H1 (cell line): Measurements from ENCODE around the gene STARD7. TPM values are rescaled to one million over a fixed set of nuclear protein-coding genes. Genes with fewer than 3 reads are reported as not detected.

ENCODE experiments used
- CTCF ChIA-PET: fragments of 300-600 bp; sonication (Branson Sonifier 250); formaldehyde crosslinking; loops from one replicate; lab custom pipeline; 2021; ENCODE audit not compliant: partially characterized antibody; lab: Charles Lee
- POLR2A ChIA-PET: fragments of 300-600 bp; sonication (Branson Sonifier 250); formaldehyde crosslinking; loops from one replicate; lab custom pipeline; 2021; ENCODE audit warnings: inconsistent platforms; ENCODE audit not compliant: partially characterized antibody; lab: Charles Lee
- DNase-seq, 2 experiments: peaks; one replicate each; pipeline versions ENCODE4 v3.0.0 to v3.0.0-alpha.2; 2010 to 2022; ENCODE audit warnings: low spot score in 2 of 2, low read depth in 1 of 2, mixed read lengths in 1 of 2
- FAIRE-seq: peaks from 2 replicates; lab custom pipeline; 2011; peaks lifted over from hg19 to GRCh38; lab: Jason Lieb, UNC
- H2AFZ ChIP-seq: 2 replicates; pipeline ENCODE4 v1.8.1; 2012; ENCODE audit warnings: low read length, inconsistent platforms
- H2AK5ac ChIP-seq: 2 replicates; pipeline ENCODE4 v1.6.1; 2013; ENCODE audit warnings: low read depth, low read length
- H2BK120ac ChIP-seq: replicated peaks from 2 replicates; pipeline ENCODE3; 2013; ENCODE audit warnings: low read depth, low read length, inconsistent platforms
- H2BK12ac ChIP-seq: 2 replicates; pipeline ENCODE4 v1.6.1; 2013; ENCODE audit warnings: low read depth, low read length
- H2BK15ac ChIP-seq: 2 replicates; pipeline ENCODE4 v1.6.1; 2013; ENCODE audit warnings: low read length
- H2BK20ac ChIP-seq: 2 replicates; pipeline ENCODE4 v1.6.1; 2013; ENCODE audit warnings: low read length
- H2BK5ac ChIP-seq: 2 replicates; pipeline ENCODE4 v1.6.1; 2013; ENCODE audit warnings: low read depth, low read length
- H3K14ac ChIP-seq: 2 replicates; pipeline ENCODE4 v1.6.1; 2013; ENCODE audit warnings: inconsistent platforms; ENCODE audit not compliant: insufficient read length
- H3K18ac ChIP-seq: 2 replicates; pipeline ENCODE4 v1.6.1; 2013; ENCODE audit warnings: low read length; ENCODE audit errors: extremely low read depth
- H3K23ac ChIP-seq: 2 replicates; pipeline ENCODE4 v1.6.1; 2013; ENCODE audit warnings: inconsistent platforms; ENCODE audit not compliant: insufficient read length
- H3K23me2 ChIP-seq: 2 replicates; pipeline ENCODE4 v1.6.1; 2013; ENCODE audit warnings: low read depth, low read length
- H3K27ac ChIP-seq: 2 replicates; pipeline ENCODE4 v1.6.1; 2011; ENCODE audit warnings: low read depth, low read length, inconsistent platforms
- H3K27me3 ChIP-seq, 4 experiments: replicated peaks in 1 of 4; 1 replicate in 1 of 4; 2 replicates in 3 of 4; pipeline versions ENCODE4 v1.6.1 to v1.8.1; 2011 to 2013; ENCODE audit warnings: low read length in 3 of 4, mild to moderate bottlenecking in 3 of 4, inconsistent platforms in 2 of 4, mixed read lengths in 2 of 4, moderate library complexity in 1 of 4; ENCODE audit not compliant: control insufficient read depth in 3 of 4, insufficient read depth in 3 of 4; ENCODE audit errors: extremely low read depth in 1 of 4
- H3K36me3 ChIP-seq, 4 experiments: 2 replicates each; pipeline versions ENCODE4 v1.6.1 to v1.8.1; 2011 to 2013; ENCODE audit warnings: mild to moderate bottlenecking in 4 of 4, low read length in 3 of 4, moderate library complexity in 2 of 4, control low read depth in 1 of 4, inconsistent platforms in 1 of 4; ENCODE audit not compliant: insufficient read depth in 4 of 4, control insufficient read depth in 2 of 4
- H3K4ac ChIP-seq: replicated peaks from 2 replicates; pipeline ENCODE3; 2013; ENCODE audit warnings: low read length, low read depth, mixed read lengths, inconsistent platforms; ENCODE audit not compliant: insufficient read length
- H3K4me1 ChIP-seq, 4 experiments: replicated peaks in 1 of 4; 1 replicate in 1 of 4; 2 replicates in 3 of 4; pipeline versions ENCODE4 v1.6.1 to v1.8.1; 2011 to 2013; ENCODE audit warnings: low read length in 3 of 4, inconsistent platforms in 2 of 4, mixed read lengths in 1 of 4; ENCODE audit not compliant: insufficient read depth in 4 of 4, control insufficient read depth in 3 of 4
- H3K4me2 ChIP-seq, 2 experiments: 2 replicates each; pipeline versions ENCODE4 v1.6.1 to v1.8.1; 2011 to 2013; ENCODE audit warnings: low read depth in 2 of 2, low read length in 2 of 2, control low read depth in 1 of 2, inconsistent platforms in 1 of 2, mild to moderate bottlenecking in 1 of 2; ENCODE audit not compliant: insufficient read depth in 1 of 2
- H3K4me3 ChIP-seq, 4 experiments: fragments of 200-600, 300-600 bp in 1 of 4; sonication (generic), shearing (Covaris generic), sonication (Bioruptor Twin) in 1 of 4; 2 replicates each; pipeline versions ENCODE4 v1.5.1 to v1.8.1; 2011 to 2016; ENCODE audit warnings: low read length in 4 of 4, low read depth in 3 of 4, control low read depth in 2 of 4, inconsistent platforms in 2 of 4, mild to moderate bottlenecking in 2 of 4, mixed read lengths in 1 of 4, moderate library complexity in 1 of 4; ENCODE audit not compliant: insufficient read depth in 2 of 4; ENCODE audit errors: extremely low read depth in 1 of 4
- H3K56ac ChIP-seq: replicated peaks from 2 replicates; pipeline ENCODE3; 2013; ENCODE audit warnings: low read depth, mild to moderate bottlenecking, mixed read lengths, low read length, inconsistent platforms; ENCODE audit not compliant: insufficient read length
- H3K79me1 ChIP-seq: 2 replicates; pipeline ENCODE4 v1.6.1; 2013; ENCODE audit warnings: low read depth, low read length, control low read depth
- H3K79me2 ChIP-seq, 2 experiments: 2 replicates each; pipeline versions ENCODE4 v1.6.1 to v1.8.1; 2012 to 2013; ENCODE audit warnings: low read length in 2 of 2, mild to moderate bottlenecking in 2 of 2, inconsistent platforms in 1 of 2; ENCODE audit not compliant: insufficient read depth in 2 of 2, control insufficient read depth in 1 of 2
- H3K9ac ChIP-seq, 4 experiments: replicated peaks in 1 of 4; 1 replicate in 1 of 4; 2 replicates in 3 of 4; pipeline versions ENCODE4 v1.6.1 to v1.8.1; 2011 to 2013; ENCODE audit warnings: low read depth in 3 of 4, low read length in 3 of 4, control low read depth in 2 of 4, mild to moderate bottlenecking in 2 of 4, moderate library complexity in 2 of 4, inconsistent platforms in 1 of 4; ENCODE audit errors: extremely low read depth in 1 of 4
- H3K9me3 ChIP-seq, 2 experiments: 2 replicates each; pipeline versions ENCODE4 v1.6.1 to v1.8.1; 2012 to 2013; ENCODE audit warnings: mild to moderate bottlenecking in 2 of 2, moderate library complexity in 2 of 2, control low read depth in 1 of 2, inconsistent platforms in 1 of 2, low read depth in 1 of 2, low read length in 1 of 2, mixed read lengths in 1 of 2; ENCODE audit not compliant: insufficient read depth in 2 of 2
- H4K20me1 ChIP-seq, 2 experiments: replicated peaks in 1 of 2; 2 replicates each; pipeline versions ENCODE3 to v1.8.1; 2011 to 2013; ENCODE audit warnings: inconsistent platforms in 2 of 2, low read length in 2 of 2, mild to moderate bottlenecking in 1 of 2; ENCODE audit not compliant: insufficient read depth in 2 of 2, control insufficient read depth in 1 of 2
- H4K5ac ChIP-seq: 2 replicates; pipeline ENCODE4 v1.6.1; 2013; ENCODE audit warnings: low read length, low read depth, mixed read lengths, inconsistent platforms; ENCODE audit not compliant: insufficient read length
- H4K8ac ChIP-seq: 2 replicates; pipeline ENCODE4 v1.8.0; 2013; ENCODE audit warnings: mild to moderate bottlenecking, moderate library complexity, low read length, inconsistent platforms; ENCODE audit not compliant: insufficient read depth; ENCODE audit errors: extremely low read depth
- H4K91ac ChIP-seq: replicated peaks from 2 replicates; pipeline ENCODE3; 2013; ENCODE audit warnings: low read length, mixed read lengths, inconsistent platforms; ENCODE audit not compliant: insufficient read length
- ASH2L ChIP-seq: fragments of 200-600, 300-600 bp; sonication (generic); IDR thresholded peaks from one replicate; pipeline ENCODE4 v1.7.1; 2017; ENCODE audit warnings: low read length
- BRCA1 ChIP-seq: IDR thresholded peaks from 2 replicates; pipeline ENCODE4 v1.6.1; 2012; ENCODE audit warnings: low read depth, low read length, improper control_type of control experiment
- CHD1 ChIP-seq: IDR thresholded peaks from 2 replicates; pipeline ENCODE4 v1.6.1; 2012; ENCODE audit warnings: low read depth, low read length, improper control_type of control experiment
- POLR2A ChIP-seq, 2 experiments: IDR thresholded peaks; 1 replicate in 1 of 2; 2 replicates in 1 of 2; pipeline ENCODE4 v1.6.1; 2011; ENCODE audit warnings: low read depth in 2 of 2, low read length in 2 of 2, mild to moderate bottlenecking in 2 of 2; ENCODE audit errors: control extremely low read depth in 1 of 2
- SIX5 ChIP-seq: IDR thresholded peaks from 2 replicates; pipeline ENCODE4 v1.6.1; 2011; ENCODE audit warnings: mild to moderate bottlenecking, low read depth, low read length
- YY1 ChIP-seq: IDR thresholded peaks from 2 replicates; pipeline ENCODE4 v1.6.1; 2011; ENCODE audit warnings: low read depth, mild to moderate bottlenecking, low read length
- WGBS, 2 experiments: shearing (Covaris generic) in 1 of 2; methylation state at CpG; one replicate each; pipeline versions ENCODE4 v1.1.6 to v1.1.7; 2013 to 2015; ENCODE audit warnings: low lambda C conversion rate in 2 of 2, mixed read lengths in 2 of 2, inconsistent platforms in 1 of 2, low coverage in 1 of 2, missing lambda C conversion rate in 1 of 2; ENCODE audit not compliant: insufficient replicate concordance in 2 of 2, insufficient coverage in 1 of 2, insufficient read length in 1 of 2; ENCODE audit errors: extremely low coverage in 1 of 2, missing lambda C conversion rate in 1 of 2; 5-methylcytosine and 5-hydroxymethylcytosine counted together
- polyA plus RNA-seq, 7 experiments: library from polyadenylated mRNA; depleted of rRNA in 3 of 7; stranded (reverse) in 5 of 7; unstranded in 2 of 7; fragments of >200 nt in 5 of 7; fragments of 200-250 nt in 2 of 7; gene quantifications; 1 replicate in 5 of 7; 2 replicates in 1 of 7; 4 replicates in 1 of 7; pipeline versions ENCODE4 v1.2.1 to v1.2.3, GENCODE V29; 2011 to 2013; ENCODE audit warnings: missing spikeins in 2 of 7, mixed read lengths in 2 of 7
- total RNA-seq: library from RNA; stranded (reverse); fragmentation: NEBNext Ultra II Directional; extraction: Animal tissue kit (Norgen Biotek cat#: 25700); gene quantifications from 2 replicates; pipeline ENCODE4 v1.2.1, GENCODE V29; 2021

The STARD7 gene
- total and polyA plus RNA-seq, 2 of the 8 experiments (the other 6 are each of a cell fraction or from before 2014, with no cell fraction given) = 89.1 to 200 TPM

GRCh38 chr2:96238266-96238665 is 29.6 kb upstream of the STARD7 start:
- no peak for TF ChIP-seq ASH2L
- TF ChIP-seq CHD1 = no peak
- TF ChIP-seq BRCA1 = no peak
- TF ChIP-seq SIX5 = no peak
- no peak for TF ChIP-seq YY1
- no peak for TF ChIP-seq POLR2A (IDR thresholded peaks at IDR 0.05; ENCODE audit: control extremely low read depth in 1 of 2, low read depth in 2 of 2, low read length in 2 of 2)
- TF ChIP-seq, all 59 proteins: peak for 0
- Histone ChIP-seq H2BK5ac (no peak overlapping the region), H3K23me2 (no peaks in the 10 kb centered on the region), H3K4me1 (peaks cover 0 to 3% (median 0%) of the 10 kb centered on the region in 4 experiments; a peak in 1 of 7 replicates), H4K5ac (no peak overlapping the region), H2AK5ac (no peak overlapping the region), H4K20me1 (no peaks in the 10 kb centered on the region), H3K23ac (no peak overlapping the region), H3K9me3 (no peaks in the 10 kb centered on the region), H2BK15ac (no peak overlapping the region), H3K4me3 (no peak overlapping the region), H2BK12ac (no peak overlapping the region), H3K36me3 (no peaks in the 10 kb centered on the region), H3K27me3 (no peaks in the 10 kb centered on the region), H2BK120ac (no peak overlapping the region), H3K79me2 (no peaks in the 10 kb centered on the region), H3K9ac (no peak overlapping the region), H3K14ac (no peak overlapping the region), H3K27ac (no peak overlapping the region), H3K4me2 (no peak overlapping the region), H3K79me1 (no peaks in the 10 kb centered on the region), H2BK20ac (no peak overlapping the region), H4K8ac (no peak overlapping the region), H3K56ac (no peak overlapping the region), H2AFZ (no peak overlapping the region), H4K91ac (no peak overlapping the region), H3K18ac (no peak overlapping the region), H3K4ac (no peak overlapping the region)
- ChIA-PET POLR2A (interaction anchor here (1.1 to 1.8 kb wide), 2 partner anchors 11 to 30 kb away, joined by 3 to 5 read pairs; partner anchors contain the start of gene STARD7), CTCF (interaction anchor here (0.6 to 4.7 kb wide), 10 partner anchors 9 to 100 kb away, joined by 3 to 43 read pairs (median 4); partner anchors contain the start of gene ASTL)
- WGBS, 2 experiments = 97% methylated on average over 3 of the region's 3 CpGs; no CpG with 5 or more reads in 1 of the 2 experiments
- DNase-seq (no peak), FAIRE-seq (no peak)
